Neural cell (in vitro differentiated cells): ENCODE data around the gene CPNE2. TPM values are rescaled to one million over a fixed set of nuclear protein-coding genes. Genes with fewer than 3 reads are reported as not detected.

Experiments used
- H2AFZ ChIP-seq: fragments of 200-600, 300-800 bp; sonication (generic), shearing (Covaris generic); 2 replicates; pipeline ENCODE4 v1.6.0; 2014; ENCODE audit warnings: low read depth, mild to moderate bottlenecking, antibody characterized with exemption, low read length, moderate library complexity
- H3F3A ChIP-seq: fragments of 200-600 bp; shearing (Covaris generic); 2 replicates; pipeline ENCODE4 v1.6.1; 2016; ENCODE audit warnings: mild to moderate bottlenecking, moderate library complexity, mixed read lengths, antibody characterized with exemption, low read length; ENCODE audit not compliant: insufficient read depth, poor library complexity, severe bottlenecking
- H3K27ac ChIP-seq: fragments of 200-600, 300-800 bp; sonication (generic), shearing (Covaris generic); 2 replicates; pipeline ENCODE4 v1.5.1; 2014; ENCODE audit warnings: mild to moderate bottlenecking, low read length, moderate library complexity
- H3K27me3 ChIP-seq: fragments of 300-800, 200-600 bp; sonication (generic), shearing (Covaris generic); 2 replicates; pipeline ENCODE4 v1.6.0; 2014; ENCODE audit warnings: mild to moderate bottlenecking, low read depth, low read length, moderate library complexity; ENCODE audit not compliant: insufficient read depth
- H3K36me3 ChIP-seq: fragments of 300-800, 200-600 bp; sonication (generic), shearing (Covaris generic); 2 replicates; pipeline ENCODE4 v1.5.1; 2014; ENCODE audit warnings: mild to moderate bottlenecking, antibody characterized with exemption, low read length, moderate library complexity; ENCODE audit not compliant: insufficient read depth
- H3K4me2 ChIP-seq: fragments of 300-800, 200-600 bp; sonication (generic), shearing (Covaris generic); 2 replicates; pipeline ENCODE4 v1.6.0; 2014; ENCODE audit warnings: mild to moderate bottlenecking, low read length
- H3K4me3 ChIP-seq: fragments of 300-800, 200-600 bp; sonication (generic), shearing (Covaris generic); 2 replicates; pipeline ENCODE4 v1.5.1; 2014; ENCODE audit warnings: mild to moderate bottlenecking, low read length, moderate library complexity
- H3K79me2 ChIP-seq: fragments of 200-600 bp; shearing (Covaris generic); replicated peaks from 2 replicates; pipeline ENCODE4 v1.6.0; 2014; ENCODE audit warnings: mild to moderate bottlenecking, low read length, moderate library complexity; ENCODE audit not compliant: insufficient read depth
- H3K9ac ChIP-seq: fragments of 300-800, 200-600 bp; sonication (generic), shearing (Covaris generic); 2 replicates; pipeline ENCODE4 v1.6.1; 2016; ENCODE audit warnings: mild to moderate bottlenecking, low read length, mixed read lengths
- H3K9me2 ChIP-seq: fragments of 200-600 bp; shearing (Covaris generic); 2 replicates; pipeline ENCODE4 v1.6.1; 2016; ENCODE audit warnings: mild to moderate bottlenecking, low read length, mixed read lengths; ENCODE audit not compliant: insufficient read depth
- H3K9me3 ChIP-seq: fragments of 200-600, 300-800 bp; sonication (generic), shearing (Covaris generic); 2 replicates; pipeline ENCODE4 v1.6.1; 2016; ENCODE audit warnings: mild to moderate bottlenecking, mixed run types, low read length, moderate library complexity, mixed read lengths
- H4K20me1 ChIP-seq: fragments of 200-600 bp; shearing (Covaris generic); 2 replicates; pipeline ENCODE4 v1.6.1; 2016; ENCODE audit warnings: mild to moderate bottlenecking, mixed run types; ENCODE audit not compliant: insufficient read depth
- EP300 ChIP-seq: fragments of 450-650 bp; conservative IDR thresholded peaks from 2 replicates; pipeline ENCODE4 v1.6.1; 2014; ENCODE audit warnings: antibody characterized with exemption, mild to moderate bottlenecking, moderate library complexity; ENCODE audit not compliant: poor library complexity, severe bottlenecking
- EZH2 ChIP-seq: fragments of 200-600, 300-800 bp; shearing (Covaris generic), sonication (generic); IDR thresholded peaks from 2 replicates; pipeline ENCODE4 v1.6.1; 2014; ENCODE audit warnings: antibody characterized with exemption, low read length, borderline replicate concordance, mild to moderate bottlenecking; ENCODE audit not compliant: insufficient read depth, poor library complexity, severe bottlenecking
- MXI1 ChIP-seq: fragments of 450-650 bp; conservative IDR thresholded peaks from 2 replicates; pipeline ENCODE4 v1.6.1; 2014; ENCODE audit warnings: antibody characterized with exemption, mild to moderate bottlenecking; ENCODE audit not compliant: poor library complexity, severe bottlenecking
- POLR2AphosphoS5 ChIP-seq: IDR thresholded peaks from 2 replicates; pipeline ENCODE4 v1.6.1; 2012
- RAD21 ChIP-seq: fragments of 450-650 bp; conservative IDR thresholded peaks from 2 replicates; pipeline ENCODE4 v1.6.1; 2014; ENCODE audit warnings: antibody characterized with exemption, mild to moderate bottlenecking, moderate library complexity
- SMC3 ChIP-seq: fragments of 450-650 bp; conservative IDR thresholded peaks from 2 replicates; pipeline ENCODE4 v1.6.1; 2014; ENCODE audit warnings: antibody characterized with exemption, mild to moderate bottlenecking, moderate library complexity; ENCODE audit not compliant: poor library complexity
- TAF1 ChIP-seq: IDR thresholded peaks from 2 replicates; pipeline ENCODE4 v1.6.1; 2012; ENCODE audit warnings: low read depth
- polyA plus RNA-seq: library from polyadenylated mRNA; depleted of rRNA; stranded (reverse); fragments of >200 nt; gene quantifications from 2 replicates; pipeline ENCODE4 v1.2.3, GENCODE V29; 2014
- TF ChIP-seq, protein P1 (sequence below): fragments of 450-650 bp; IDR thresholded peaks from 2 replicates; pipeline ENCODE4 v1.5.1; 2014; ENCODE audit warnings: antibody characterized with exemption, mild to moderate bottlenecking, moderate library complexity; ENCODE audit not compliant: poor library complexity, severe bottlenecking
- TF ChIP-seq, protein P2 (sequence below): IDR thresholded peaks from 2 replicates; pipeline ENCODE4 v1.6.1; 2012; ENCODE audit warnings: borderline replicate concordance

Gene CPNE2
- polyA plus RNA-seq, 1 donor from 2014 or later: 18.6 TPM

DNA sequence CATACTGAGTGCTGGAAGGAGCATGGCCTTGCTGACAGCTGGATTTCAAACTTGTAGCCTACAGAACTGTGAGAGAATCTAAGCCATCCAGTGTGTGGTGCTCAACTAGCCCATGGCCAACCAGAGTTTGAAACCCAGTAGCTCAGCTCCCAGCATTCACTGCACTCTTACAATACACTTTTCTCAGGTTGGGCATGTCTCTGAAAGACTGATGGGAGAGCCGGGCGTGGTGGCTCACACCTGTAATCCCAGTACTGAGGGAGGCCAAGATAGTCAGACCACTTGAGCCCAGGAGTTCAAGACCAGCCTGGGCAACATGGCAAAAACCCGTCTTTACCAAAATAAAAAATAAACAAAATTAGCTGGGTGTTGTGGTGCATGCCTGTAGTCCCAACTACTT lies 3.8 kb downstream of the CPNE2 start:
- Histone ChIP-seq H3K36me3 (no peaks in the 10 kb centered on the region), H3K79me2 (no peaks in the 10 kb centered on the region), H3K9me2 (no peaks in the 10 kb centered on the region), H2AFZ (no peak overlapping the region), H3K4me2 (no peak overlapping the region), H3K9ac (no peak overlapping the region), H3K9me3 (no peaks in the 10 kb centered on the region), H3K27ac (no peak overlapping the region), H3F3A (no peaks in the 10 kb centered on the region), H4K20me1 (no peaks in the 10 kb centered on the region), H3K4me3 (no peak overlapping the region), H3K27me3 (peaks cover 8% of the 10 kb centered on the region)
- TF ChIP-seq SMC3: no peak
- no peak for TF ChIP-seq MXI1
- TF ChIP-seq, protein P1, sequence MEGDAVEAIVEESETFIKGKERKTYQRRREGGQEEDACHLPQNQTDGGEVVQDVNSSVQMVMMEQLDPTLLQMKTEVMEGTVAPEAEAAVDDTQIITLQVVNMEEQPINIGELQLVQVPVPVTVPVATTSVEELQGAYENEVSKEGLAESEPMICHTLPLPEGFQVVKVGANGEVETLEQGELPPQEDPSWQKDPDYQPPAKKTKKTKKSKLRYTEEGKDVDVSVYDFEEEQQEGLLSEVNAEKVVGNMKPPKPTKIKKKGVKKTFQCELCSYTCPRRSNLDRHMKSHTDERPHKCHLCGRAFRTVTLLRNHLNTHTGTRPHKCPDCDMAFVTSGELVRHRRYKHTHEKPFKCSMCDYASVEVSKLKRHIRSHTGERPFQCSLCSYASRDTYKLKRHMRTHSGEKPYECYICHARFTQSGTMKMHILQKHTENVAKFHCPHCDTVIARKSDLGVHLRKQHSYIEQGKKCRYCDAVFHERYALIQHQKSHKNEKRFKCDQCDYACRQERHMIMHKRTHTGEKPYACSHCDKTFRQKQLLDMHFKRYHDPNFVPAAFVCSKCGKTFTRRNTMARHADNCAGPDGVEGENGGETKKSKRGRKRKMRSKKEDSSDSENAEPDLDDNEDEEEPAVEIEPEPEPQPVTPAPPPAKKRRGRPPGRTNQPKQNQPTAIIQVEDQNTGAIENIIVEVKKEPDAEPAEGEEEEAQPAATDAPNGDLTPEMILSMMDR: no peak
- TF ChIP-seq POLR2AphosphoS5: no peak
- TF ChIP-seq EZH2: no peak
- TF ChIP-seq, protein P2, sequence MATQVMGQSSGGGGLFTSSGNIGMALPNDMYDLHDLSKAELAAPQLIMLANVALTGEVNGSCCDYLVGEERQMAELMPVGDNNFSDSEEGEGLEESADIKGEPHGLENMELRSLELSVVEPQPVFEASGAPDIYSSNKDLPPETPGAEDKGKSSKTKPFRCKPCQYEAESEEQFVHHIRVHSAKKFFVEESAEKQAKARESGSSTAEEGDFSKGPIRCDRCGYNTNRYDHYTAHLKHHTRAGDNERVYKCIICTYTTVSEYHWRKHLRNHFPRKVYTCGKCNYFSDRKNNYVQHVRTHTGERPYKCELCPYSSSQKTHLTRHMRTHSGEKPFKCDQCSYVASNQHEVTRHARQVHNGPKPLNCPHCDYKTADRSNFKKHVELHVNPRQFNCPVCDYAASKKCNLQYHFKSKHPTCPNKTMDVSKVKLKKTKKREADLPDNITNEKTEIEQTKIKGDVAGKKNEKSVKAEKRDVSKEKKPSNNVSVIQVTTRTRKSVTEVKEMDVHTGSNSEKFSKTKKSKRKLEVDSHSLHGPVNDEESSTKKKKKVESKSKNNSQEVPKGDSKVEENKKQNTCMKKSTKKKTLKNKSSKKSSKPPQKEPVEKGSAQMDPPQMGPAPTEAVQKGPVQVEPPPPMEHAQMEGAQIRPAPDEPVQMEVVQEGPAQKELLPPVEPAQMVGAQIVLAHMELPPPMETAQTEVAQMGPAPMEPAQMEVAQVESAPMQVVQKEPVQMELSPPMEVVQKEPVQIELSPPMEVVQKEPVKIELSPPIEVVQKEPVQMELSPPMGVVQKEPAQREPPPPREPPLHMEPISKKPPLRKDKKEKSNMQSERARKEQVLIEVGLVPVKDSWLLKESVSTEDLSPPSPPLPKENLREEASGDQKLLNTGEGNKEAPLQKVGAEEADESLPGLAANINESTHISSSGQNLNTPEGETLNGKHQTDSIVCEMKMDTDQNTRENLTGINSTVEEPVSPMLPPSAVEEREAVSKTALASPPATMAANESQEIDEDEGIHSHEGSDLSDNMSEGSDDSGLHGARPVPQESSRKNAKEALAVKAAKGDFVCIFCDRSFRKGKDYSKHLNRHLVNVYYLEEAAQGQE: no peak
- TF ChIP-seq EP300: no peak
- TF ChIP-seq TAF1: no peak
- TF ChIP-seq RAD21: no peak

DNA sequence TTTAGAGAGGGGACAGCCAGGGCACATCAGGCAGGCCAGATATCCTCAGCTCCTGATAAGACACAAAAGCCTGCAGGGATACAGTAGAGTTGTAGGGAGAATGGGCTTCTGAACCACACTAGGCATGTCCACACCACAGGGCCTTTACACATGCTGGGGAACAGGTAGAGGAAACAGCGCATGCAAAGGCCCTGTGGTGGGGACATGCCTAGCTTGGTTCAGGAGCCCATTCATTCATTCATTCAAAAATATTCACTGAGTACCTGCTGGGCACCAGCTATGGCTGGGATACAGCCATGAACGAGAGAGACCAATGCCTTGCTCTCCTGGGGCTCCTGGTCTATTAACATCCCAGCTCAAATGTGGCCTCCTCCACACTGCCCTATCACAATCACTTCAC lies 4.4 kb downstream of the CPNE2 start:
- Histone ChIP-seq H3K4me3 (no peak overlapping the region), H3K36me3 (no peaks in the 10 kb centered on the region), H3K9me2 (no peaks in the 10 kb centered on the region), H3K9me3 (no peaks in the 10 kb centered on the region), H3K79me2 (no peaks in the 10 kb centered on the region), H2AFZ (no peak overlapping the region), H3K27me3 (peaks cover 8% of the 10 kb centered on the region), H3K4me2 (no peak overlapping the region), H4K20me1 (no peaks in the 10 kb centered on the region), H3K27ac (no peak overlapping the region), H3K9ac (no peak overlapping the region), H3F3A (no peaks in the 10 kb centered on the region)
- TF ChIP-seq, protein P1: no peak
- TF ChIP-seq, protein P2: no peak
- no peak for TF ChIP-seq EZH2
- no peak for TF ChIP-seq POLR2AphosphoS5
- no peak for TF ChIP-seq RAD21
- no peak for TF ChIP-seq TAF1
- no peak for TF ChIP-seq MXI1
- TF ChIP-seq EP300: no peak
- no peak for TF ChIP-seq SMC3
